GM13976 (cell line): ENCODE results near the gene LRRC36.

Experiments
- DNase-seq: peaks from one replicate; pipeline ENCODE4 v3.0.0; 2012; ENCODE audit warnings: low spot score
- in situ Hi-C: fragments of 300-500 bp; cut with MboI; formaldehyde crosslinking; loops from one replicate; pipeline ENCODE4 v1.12.0; 2022; ENCODE audit warnings: low sequenced_read_pairs, mixed read lengths, inconsistent platforms; ENCODE audit not compliant: unreplicated experiment
- TF ChIP-seq, protein P1 (sequence below): IDR thresholded peaks from 2 replicates; pipeline ENCODE4 v1.5.1; 2012; ENCODE audit warnings: borderline replicate concordance, mild to moderate bottlenecking; ENCODE audit not compliant: insufficient read depth; ENCODE audit errors: extremely low read depth, missing control alignments, control extremely low read depth

LRRC36 gene

GRCh38 chr16:67432506-67432890 lies 105.9 kb downstream of the LRRC36 start:
- no peak for DNase-seq
- TF ChIP-seq, protein P1, sequence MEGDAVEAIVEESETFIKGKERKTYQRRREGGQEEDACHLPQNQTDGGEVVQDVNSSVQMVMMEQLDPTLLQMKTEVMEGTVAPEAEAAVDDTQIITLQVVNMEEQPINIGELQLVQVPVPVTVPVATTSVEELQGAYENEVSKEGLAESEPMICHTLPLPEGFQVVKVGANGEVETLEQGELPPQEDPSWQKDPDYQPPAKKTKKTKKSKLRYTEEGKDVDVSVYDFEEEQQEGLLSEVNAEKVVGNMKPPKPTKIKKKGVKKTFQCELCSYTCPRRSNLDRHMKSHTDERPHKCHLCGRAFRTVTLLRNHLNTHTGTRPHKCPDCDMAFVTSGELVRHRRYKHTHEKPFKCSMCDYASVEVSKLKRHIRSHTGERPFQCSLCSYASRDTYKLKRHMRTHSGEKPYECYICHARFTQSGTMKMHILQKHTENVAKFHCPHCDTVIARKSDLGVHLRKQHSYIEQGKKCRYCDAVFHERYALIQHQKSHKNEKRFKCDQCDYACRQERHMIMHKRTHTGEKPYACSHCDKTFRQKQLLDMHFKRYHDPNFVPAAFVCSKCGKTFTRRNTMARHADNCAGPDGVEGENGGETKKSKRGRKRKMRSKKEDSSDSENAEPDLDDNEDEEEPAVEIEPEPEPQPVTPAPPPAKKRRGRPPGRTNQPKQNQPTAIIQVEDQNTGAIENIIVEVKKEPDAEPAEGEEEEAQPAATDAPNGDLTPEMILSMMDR: no peak
- in situ Hi-C loops: no loop called here

DNA sequence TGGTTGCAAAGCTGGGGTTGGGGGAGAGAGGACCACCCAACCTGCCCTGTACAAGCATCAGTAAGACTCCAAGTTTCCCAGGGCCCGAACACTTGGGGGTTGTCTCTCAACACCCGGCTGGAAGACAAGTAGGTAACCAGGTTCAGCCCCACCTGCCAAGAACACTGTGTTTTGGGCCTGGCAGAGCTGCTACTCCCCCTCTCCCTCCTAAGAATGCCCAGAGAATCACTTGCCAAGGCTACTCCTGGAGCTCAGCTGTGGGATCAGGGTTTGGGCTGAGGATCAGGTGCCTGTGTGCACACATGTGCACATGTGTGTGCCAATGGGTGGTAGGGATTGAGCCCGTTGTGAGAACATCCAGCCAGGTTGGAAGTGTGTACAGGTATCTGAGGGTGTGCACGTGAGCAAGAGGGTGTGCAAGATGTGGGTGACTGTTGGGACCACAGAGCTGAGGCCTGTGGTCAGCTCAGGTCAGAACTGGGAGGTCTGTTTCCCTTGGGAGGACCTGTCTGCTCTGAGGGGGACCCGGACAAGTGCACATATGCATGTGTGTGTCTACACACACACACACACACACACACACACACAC lies 106.6 kb downstream of the LRRC36 start:
- TF ChIP-seq, protein P1: no peak
- in situ Hi-C loops: no loop called here
- DNase-seq: no peak
